ENCODE data around the gene ARL5C. TPM values are rescaled to one million over a fixed set of nuclear protein-coding genes. Genes with fewer than 3 reads are reported as not detected.
"Not testable (repeated sequence)": the region's sequence is repeated elsewhere in the genome, so short reads cannot be mapped to it uniquely, and the experiment has no call there.

The ARL5C gene
- total RNA-seq, 1 donor from 2014 or later: not detected

DNA sequence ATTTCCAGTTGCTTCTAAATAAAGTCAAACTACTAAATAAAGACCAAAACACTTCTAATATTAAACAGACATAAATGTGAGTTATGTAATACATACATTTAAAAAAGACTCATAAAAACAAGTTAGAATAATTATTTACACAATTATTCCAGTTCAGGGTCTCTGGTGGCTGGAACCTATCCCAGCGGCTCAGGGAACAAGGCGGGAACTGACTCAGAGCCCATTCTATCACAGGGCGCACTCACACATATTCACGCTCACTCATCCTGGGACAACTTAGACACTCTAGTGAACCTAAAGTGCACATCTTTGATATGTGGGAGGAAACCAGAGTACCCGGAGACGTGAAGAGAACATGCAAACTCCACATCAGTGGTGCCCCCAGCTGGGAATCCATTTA lies 39.5 kb downstream of the ARL5C start:
- Histone ChIP-seq H3K27ac (no peak overlapping the region), H3K36me3 (no peaks in the 10 kb centered on the region), H3K4me3 (no peak overlapping the region), H3K4me1 (no peaks in the 10 kb centered on the region), H3K9me3 (no peaks in the 10 kb centered on the region), H3K27me3 (ENCODE audit: low read depth) (no peaks in the 10 kb centered on the region)
- TF ChIP-seq, protein P1, sequence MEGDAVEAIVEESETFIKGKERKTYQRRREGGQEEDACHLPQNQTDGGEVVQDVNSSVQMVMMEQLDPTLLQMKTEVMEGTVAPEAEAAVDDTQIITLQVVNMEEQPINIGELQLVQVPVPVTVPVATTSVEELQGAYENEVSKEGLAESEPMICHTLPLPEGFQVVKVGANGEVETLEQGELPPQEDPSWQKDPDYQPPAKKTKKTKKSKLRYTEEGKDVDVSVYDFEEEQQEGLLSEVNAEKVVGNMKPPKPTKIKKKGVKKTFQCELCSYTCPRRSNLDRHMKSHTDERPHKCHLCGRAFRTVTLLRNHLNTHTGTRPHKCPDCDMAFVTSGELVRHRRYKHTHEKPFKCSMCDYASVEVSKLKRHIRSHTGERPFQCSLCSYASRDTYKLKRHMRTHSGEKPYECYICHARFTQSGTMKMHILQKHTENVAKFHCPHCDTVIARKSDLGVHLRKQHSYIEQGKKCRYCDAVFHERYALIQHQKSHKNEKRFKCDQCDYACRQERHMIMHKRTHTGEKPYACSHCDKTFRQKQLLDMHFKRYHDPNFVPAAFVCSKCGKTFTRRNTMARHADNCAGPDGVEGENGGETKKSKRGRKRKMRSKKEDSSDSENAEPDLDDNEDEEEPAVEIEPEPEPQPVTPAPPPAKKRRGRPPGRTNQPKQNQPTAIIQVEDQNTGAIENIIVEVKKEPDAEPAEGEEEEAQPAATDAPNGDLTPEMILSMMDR (IDR thresholded peaks at IDR 0.05): no peak
- ATAC-seq (no peak), DNase-seq (no peak)
- intact Hi-C loops (cut with DNase I): no loop called here

DNA sequence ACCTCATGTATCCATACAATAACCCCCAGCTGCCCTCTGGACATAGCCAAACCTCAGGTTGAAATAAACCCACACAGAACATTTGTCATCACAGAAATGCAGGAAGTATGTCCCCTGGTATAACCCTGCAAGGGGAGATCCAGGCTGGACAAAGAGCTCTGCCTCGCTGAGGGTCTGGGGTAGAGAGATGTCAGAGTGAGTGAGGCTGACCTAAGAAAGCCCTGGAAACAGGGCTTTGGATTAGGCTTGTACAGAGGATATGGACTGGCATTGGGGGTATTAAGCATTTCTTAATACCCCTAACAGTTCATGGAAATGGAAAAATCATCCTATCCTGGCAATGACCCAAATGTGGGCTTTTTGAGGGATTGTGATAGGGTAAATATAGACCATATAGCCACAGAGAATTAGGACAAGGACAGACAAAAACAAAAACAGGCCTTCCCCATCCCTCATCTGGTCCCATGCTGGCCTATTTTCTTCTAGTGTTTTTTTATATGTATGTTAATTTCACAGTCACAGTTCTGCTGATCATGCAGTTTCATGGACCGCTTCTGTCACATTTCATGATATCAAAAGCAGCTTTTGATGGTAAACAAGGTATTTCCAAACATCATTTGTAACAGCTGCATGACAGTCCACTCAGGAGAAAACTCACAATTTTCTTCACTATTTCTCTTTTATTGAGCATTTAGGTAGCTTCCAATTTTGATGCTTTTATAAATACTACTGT lies 40.7 kb downstream of the ARL5C start:
- Histone ChIP-seq H3K36me3 (no peaks in the 10 kb centered on the region), H3K4me1 (no peaks in the 10 kb centered on the region), H3K4me3 (no peak overlapping the region), H3K9me3 (no peaks in the 10 kb centered on the region), H3K27me3 (ENCODE audit: low read depth) (no peaks in the 10 kb centered on the region), H3K27ac (no peak overlapping the region)
- ATAC-seq (no peak), DNase-seq (no peak)
- intact Hi-C loops (cut with DNase I): no loop called here
- TF ChIP-seq, protein P1 (IDR thresholded peaks at IDR 0.05): no peak

DNA sequence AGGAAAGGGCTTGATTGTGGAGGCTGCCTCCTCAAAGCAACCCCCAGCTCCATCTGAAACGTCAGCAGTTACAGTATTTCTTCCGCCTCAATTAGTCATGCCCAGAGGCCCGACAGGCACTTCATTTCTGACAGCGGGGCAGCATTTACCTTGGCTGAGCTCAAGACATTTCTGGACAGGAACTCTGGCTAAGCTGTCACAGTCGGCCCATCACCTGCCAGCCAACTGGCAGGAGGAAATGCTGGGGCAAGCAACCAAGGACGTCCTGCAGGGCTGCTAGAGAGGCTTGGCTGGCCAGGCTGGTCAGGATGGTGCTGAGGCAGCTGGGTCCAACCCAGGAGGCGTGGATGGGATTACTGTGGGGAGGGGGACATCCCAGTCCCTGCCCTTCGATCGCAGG lies 42.3 kb downstream of the ARL5C start:
- no peak for DNase-seq
- ATAC-seq: no peak
- Histone ChIP-seq H3K36me3 (no peaks in the 10 kb centered on the region), H3K27me3 (ENCODE audit: low read depth) (no peaks in the 10 kb centered on the region), H3K4me3 (no peak overlapping the region), H3K9me3 (no peaks in the 10 kb centered on the region), H3K27ac (no peak overlapping the region), H3K4me1 (no peaks in the 10 kb centered on the region)
- intact Hi-C loops (cut with DNase I): no loop called here
- TF ChIP-seq, protein P1 (IDR thresholded peaks at IDR 0.05): no peak

DNA sequence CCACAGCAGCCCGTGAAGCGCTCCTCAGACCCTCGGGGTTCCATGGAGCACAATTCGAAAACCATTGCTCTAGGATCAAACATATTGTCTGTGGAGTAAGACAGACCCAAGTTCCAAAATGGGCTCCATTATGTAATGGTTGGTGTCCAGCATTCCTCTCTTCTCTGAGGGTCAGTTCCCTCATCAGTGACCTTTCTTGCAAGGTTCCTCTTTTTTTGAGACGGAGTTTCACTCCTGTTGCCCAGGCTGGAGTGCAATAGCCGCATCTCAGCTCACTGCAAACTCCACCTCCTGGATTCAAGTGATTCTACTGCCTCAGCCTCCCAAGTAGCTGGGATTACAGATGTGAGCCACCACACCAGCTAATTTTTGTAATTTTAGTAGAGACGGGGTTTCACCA lies 43.0 kb downstream of the ARL5C start:
- DNase-seq: no peak
- no peak for ATAC-seq
- Histone ChIP-seq H3K36me3 (no peaks in the 10 kb centered on the region), H3K4me3 (no peak overlapping the region), H3K27me3 (ENCODE audit: low read depth) (no peaks in the 10 kb centered on the region), H3K4me1 (no peaks in the 10 kb centered on the region), H3K9me3 (no peaks in the 10 kb centered on the region), H3K27ac (no peak overlapping the region)
- TF ChIP-seq, protein P1 (IDR thresholded peaks at IDR 0.05): no peak
- intact Hi-C loops (cut with DNase I): no loop called here

DNA sequence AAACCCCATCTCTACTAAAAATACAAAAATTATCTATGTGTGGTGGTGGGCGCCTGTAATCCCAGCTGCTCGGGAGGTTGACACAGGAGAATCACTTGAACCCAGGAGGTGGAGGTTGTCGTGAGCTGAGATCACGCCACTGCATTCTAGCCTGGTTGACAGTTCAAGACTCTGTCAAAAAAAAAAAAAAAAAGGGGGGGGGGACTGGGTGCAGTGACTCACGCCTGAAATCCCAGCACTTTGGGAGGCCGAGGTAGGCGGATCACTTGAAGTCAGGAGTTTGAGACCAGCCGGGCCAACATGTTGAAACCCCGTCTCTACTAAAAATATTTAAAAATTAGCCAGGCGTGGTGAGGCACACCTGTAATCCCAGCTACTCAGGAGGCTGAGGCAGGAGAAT lies 44.0 kb downstream of the ARL5C start:
- DNase-seq; H3K36me3 ChIP-seq; H3K4me1 ChIP-seq; H3K27ac ChIP-seq; H3K9me3 ChIP-seq; H3K27me3 ChIP-seq (ENCODE audit: low read depth); intact Hi-C loops (cut with DNase I); H3K4me3 ChIP-seq; ATAC-seq: not testable (repeated sequence)

DNA sequence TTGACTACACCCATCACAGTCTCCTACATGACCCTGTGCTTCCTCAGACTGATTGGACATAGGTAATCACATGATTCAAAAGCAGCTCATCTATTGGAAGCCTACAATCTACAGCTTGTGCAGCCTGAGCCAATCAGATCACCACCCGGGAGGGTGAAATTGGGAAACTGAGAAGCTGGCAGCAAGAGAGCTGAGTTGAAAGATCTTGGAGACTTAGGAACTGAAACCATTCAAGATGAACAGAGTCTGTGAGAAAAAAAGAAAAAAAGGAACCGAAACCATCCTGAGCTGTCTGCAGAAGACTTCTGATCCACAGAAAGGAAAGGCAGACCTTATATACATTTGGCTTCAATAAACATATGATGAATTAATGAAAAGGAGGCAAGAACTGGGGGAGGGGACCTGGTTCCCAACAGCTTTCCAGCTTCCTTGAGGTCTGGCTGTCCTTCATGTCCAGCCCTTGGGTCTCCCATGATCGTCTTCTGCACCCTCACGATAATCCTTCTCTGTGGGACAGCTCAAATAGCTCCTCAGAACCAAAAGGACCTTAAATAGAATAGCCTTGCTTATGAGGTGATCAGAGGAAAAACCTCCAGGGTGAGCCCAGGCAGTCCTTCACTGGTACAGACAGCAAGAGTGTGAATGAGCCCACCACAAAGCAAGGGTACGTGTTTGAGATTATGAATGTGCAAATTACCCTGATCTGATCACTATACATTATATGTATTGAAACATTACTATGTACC lies 47.1 kb downstream of the ARL5C start:
- no peaks in the 10 kb centered on the region for H3K4me1 ChIP-seq
- H3K9me3 ChIP-seq: no peaks in the 10 kb centered on the region
- TF ChIP-seq, protein P1 (IDR thresholded peaks at IDR 0.05): no peak
- DNase-seq (no peak), ATAC-seq (peak; percentile 59 to 61)
- intact Hi-C loops (cut with DNase I): no loop called here
- no peaks in the 10 kb centered on the region for H3K36me3 ChIP-seq
- H3K27me3 ChIP-seq (ENCODE audit: low read depth): no peaks in the 10 kb centered on the region
- no peak overlapping the region for H3K27ac ChIP-seq
- H3K4me3 ChIP-seq: no peak overlapping the region
